GM12874 (cell line): ENCODE results near the gene AFAP1.

ENCODE experiments used
- TF ChIP-seq, protein P1 (sequence below): IDR thresholded peaks from 2 replicates; pipeline ENCODE4 v1.5.1; 2011; ENCODE audit warnings: low read depth, mild to moderate bottlenecking, control low read depth, low read length, moderate library complexity; ENCODE audit not compliant: insufficient read depth

The AFAP1 gene

DNA sequence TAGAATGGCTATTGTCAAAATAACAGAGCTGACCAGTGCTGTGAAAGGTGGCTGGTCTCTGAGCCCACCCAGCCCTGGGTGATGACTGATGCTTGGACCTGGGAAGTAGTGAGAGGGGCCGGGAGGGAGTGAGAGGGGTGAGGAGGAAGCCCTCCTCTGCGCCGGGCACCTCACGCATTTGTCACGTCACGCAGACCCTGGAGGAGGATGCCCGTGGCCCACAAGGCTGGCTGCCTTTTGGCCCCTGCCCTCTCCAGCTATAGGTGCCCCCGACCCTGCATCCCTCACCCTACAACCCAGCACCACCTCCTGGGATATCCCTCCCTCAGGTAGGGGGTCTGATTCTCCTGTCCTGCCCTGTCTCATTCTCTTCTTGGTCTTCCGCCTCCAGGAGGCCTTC is 207.4 kb downstream of the AFAP1 start:
- TF ChIP-seq, protein P1, sequence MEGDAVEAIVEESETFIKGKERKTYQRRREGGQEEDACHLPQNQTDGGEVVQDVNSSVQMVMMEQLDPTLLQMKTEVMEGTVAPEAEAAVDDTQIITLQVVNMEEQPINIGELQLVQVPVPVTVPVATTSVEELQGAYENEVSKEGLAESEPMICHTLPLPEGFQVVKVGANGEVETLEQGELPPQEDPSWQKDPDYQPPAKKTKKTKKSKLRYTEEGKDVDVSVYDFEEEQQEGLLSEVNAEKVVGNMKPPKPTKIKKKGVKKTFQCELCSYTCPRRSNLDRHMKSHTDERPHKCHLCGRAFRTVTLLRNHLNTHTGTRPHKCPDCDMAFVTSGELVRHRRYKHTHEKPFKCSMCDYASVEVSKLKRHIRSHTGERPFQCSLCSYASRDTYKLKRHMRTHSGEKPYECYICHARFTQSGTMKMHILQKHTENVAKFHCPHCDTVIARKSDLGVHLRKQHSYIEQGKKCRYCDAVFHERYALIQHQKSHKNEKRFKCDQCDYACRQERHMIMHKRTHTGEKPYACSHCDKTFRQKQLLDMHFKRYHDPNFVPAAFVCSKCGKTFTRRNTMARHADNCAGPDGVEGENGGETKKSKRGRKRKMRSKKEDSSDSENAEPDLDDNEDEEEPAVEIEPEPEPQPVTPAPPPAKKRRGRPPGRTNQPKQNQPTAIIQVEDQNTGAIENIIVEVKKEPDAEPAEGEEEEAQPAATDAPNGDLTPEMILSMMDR: no peak

DNA sequence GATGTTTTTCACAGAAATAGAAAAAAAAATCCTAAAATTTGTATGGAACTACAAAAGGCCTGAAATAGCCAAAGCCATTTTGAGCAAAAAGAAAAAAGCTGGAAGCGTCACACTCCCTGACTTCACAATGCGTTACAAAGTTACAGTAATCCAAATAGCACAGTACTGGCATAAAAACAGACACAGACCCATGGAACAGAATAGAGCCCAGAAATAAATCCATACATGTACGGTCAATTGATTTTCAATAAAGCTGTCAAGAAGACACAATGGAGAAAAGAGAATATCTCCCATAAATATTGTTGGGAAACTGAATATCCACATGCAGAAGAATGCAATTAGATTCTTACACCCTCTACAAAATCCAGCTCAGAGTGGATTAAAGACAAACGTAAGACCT is 208.2 kb downstream of the AFAP1 start:
- TF ChIP-seq, protein P1: no peak

DNA sequence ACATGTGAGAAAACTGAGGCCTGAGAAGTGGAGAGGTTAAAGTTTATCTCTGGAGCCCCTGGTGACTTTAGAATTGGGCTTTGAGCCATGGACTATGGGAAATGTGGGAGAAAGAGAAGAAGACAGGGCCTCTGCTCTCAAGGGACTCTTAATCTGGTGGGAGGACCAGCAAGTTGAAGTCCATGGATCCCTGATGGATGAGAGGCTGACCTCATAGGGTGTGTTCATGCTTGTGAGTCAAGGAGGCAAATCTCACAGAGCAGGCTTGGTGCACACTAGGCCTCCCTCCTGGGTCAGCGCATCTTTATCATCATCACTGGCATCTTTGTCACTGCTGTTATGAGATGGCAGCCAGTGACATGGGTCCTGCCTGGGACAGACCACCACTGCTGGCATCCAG is 211.9 kb downstream of the AFAP1 start:
- TF ChIP-seq, protein P1: no peak

DNA sequence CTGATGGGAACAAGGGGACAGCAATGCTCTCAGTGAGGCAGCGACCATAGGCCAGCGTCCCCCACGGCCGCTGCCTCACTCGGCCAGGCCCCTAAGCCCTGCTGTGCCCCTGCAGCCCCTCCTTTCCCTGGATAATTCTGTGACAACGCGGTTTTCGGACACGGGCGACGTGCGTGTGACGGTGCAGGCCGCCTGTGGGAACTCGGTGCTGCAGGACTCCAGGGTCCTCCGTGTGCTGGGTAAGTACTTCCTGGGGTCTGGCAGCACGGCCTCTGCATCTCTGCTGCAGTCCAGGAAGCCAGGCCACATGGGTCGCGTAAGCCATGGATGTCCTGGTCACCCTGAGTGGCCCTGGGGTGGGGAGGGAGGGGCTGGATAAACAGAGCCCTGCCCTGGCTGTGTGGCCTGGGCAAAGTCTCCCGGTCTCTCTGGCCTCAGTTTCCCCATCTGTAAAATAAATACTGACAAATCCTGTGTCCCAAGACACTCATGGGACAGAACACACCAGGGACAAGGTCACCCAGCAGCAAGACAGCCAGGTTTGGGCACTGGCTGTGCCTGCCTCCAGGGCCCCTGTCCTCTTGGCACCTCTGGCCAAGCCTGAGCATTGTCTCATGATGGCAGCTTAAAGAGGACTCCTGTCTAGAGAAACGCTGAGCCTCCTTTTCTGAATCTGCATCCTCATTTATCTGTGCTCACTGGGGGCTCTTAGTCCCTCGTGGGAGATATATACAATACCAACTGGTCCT is 212.8 kb downstream of the AFAP1 start:
- TF ChIP-seq, protein P1: no peak

DNA sequence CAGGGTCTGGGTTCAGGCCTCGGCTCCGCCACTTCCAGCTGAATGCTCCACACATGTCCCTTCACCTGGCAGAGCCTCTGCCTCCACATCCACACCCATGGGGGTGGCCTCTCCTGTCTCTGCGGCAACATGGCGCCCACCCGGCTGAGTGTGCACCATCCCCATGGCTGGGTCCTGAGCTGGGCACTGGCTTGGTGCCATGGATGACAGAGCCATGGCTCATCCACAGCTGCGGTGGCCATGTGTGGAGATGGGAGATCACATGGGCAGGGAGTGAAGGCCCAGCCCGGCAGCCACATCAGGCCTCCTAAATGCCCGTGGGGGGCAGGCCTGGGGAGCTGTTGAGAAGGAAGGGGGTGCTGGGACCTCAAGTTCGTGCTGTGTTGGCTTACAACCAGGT is 213.7 kb downstream of the AFAP1 start:
- TF ChIP-seq, protein P1: no peak

DNA sequence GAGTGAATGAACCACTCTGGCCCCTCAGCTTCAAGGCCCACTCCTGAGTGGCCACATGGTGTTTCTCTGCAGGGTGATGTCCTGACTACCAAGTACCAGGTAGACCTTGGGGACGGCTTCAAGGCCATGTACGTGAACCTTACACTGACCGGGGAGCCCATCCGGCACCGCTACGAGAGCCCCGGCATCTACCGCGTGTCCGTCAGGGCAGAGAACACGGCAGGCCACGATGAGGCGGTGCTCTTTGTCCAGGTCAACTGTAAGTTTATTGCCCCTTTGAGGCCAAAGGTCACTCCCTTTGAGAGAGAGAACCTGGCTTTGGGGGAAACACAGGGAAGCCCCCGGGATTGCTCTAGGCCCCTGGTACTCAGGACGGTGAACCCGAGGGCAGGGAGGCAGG is 216.0 kb downstream of the AFAP1 start:
- TF ChIP-seq, protein P1: no peak

DNA sequence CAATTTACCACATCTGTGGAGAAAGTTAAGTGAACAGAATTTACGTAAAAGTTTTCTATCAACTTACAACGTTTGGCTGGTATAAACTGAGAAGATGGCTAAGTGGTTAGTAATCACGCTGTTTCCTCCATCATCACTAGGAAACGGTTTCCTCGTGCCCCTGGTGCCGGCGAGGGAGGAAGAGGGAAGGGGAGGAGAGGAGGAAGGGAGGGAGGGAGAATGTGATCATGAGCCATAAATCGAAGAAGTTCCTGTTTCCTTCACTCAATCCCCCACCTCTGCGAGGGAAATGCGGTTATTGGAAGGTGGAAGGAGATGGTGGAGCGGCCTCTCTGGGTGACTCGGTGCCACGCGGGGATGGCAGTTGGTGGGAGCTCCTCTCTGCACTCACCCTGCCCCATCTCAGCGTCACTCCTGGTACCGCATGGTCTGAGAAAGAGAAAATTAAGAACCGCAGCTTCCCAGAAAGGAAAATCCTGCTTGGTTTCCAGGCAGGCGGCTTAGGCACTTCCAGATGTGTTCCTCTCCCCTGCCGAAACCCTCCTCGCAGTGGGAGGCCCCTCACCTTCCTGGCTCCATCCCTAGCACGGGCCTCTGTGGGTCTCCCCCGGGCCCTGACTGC is 216.8 kb downstream of the AFAP1 start:
- TF ChIP-seq, protein P1: no peak
